PC-9 (cell line): Measurements from ENCODE around the gene GPR152. TPM values are rescaled to one million over a fixed set of nuclear protein-coding genes. Genes with fewer than 3 reads are reported as not detected.
"Not testable (repeated sequence)": the region's sequence is repeated elsewhere in the genome, so short reads cannot be mapped to it uniquely, and the experiment has no call there.

Experiments
- BruUV-seq: library from RNA; stranded (reverse); fragments of 400-500 nt; replicated peaks from 2 replicates; lab custom pipeline; 2021; lab: Mats Ljungman, UMichigan
- CTCF ChIA-PET: fragments of 300-600 bp; sonication (Branson Sonifier 250); formaldehyde crosslinking; loops from one replicate; lab custom pipeline; 2022; ENCODE audit warnings: antibody characterized with exemption; lab: Charles Lee
- POLR2A ChIA-PET: fragments of 300-600 bp; sonication (Branson Sonifier 250); formaldehyde crosslinking; loops from one replicate; lab custom pipeline; 2022; ENCODE audit warnings: antibody characterized with exemption; ENCODE audit not compliant: unreplicated experiment; lab: Charles Lee
- DNase-seq, 2 experiments: peaks; one replicate each; pipeline versions ENCODE4 v3.0.0 to v3.0.0-alpha.2; 2015 to 2022; ENCODE audit warnings: mixed read lengths in 1 of 2
- H2AFZ ChIP-seq: fragments of 200-600 bp; sonication (generic); 2 replicates; pipeline ENCODE4 v1.8.1; 2017; ENCODE audit warnings: antibody characterized with exemption
- H3F3A ChIP-seq: fragments of 200-600 bp; sonication (generic); 2 replicates; pipeline ENCODE4 v1.8.1; 2017; ENCODE audit warnings: antibody characterized with exemption, mild to moderate bottlenecking, low read depth; ENCODE audit not compliant: insufficient read depth
- H3K27ac ChIP-seq: fragments of 200-600 bp; sonication (generic); 2 replicates; pipeline ENCODE4 v1.6.1; 2016; ENCODE audit warnings: mixed run types
- H3K27me3 ChIP-seq: fragments of 200-600 bp; sonication (generic); 2 replicates; pipeline ENCODE4 v1.6.1; 2016; ENCODE audit warnings: low read depth, mixed run types; ENCODE audit not compliant: insufficient read depth
- H3K36me3 ChIP-seq: fragments of 200-600 bp; sonication (generic); 2 replicates; pipeline ENCODE4 v1.6.1; 2016; ENCODE audit warnings: low read depth, mixed run types
- H3K4me1 ChIP-seq: fragments of 200-600 bp; sonication (generic); replicated peaks from 2 replicates; pipeline ENCODE4 v1.6.1; 2016; ENCODE audit warnings: mixed run types; ENCODE audit not compliant: insufficient read depth
- H3K4me2 ChIP-seq: fragments of 200-600 bp; sonication (generic); 2 replicates; pipeline ENCODE4 v1.6.1; 2017; ENCODE audit warnings: mixed run types
- H3K4me3 ChIP-seq: fragments of 200-600 bp; sonication (generic); 2 replicates; pipeline ENCODE4 v1.6.1; 2016; ENCODE audit warnings: mixed run types
- H3K79me2 ChIP-seq: fragments of 200-600 bp; sonication (generic); 2 replicates; pipeline ENCODE4 v1.6.1; 2017; ENCODE audit warnings: low read depth, mixed run types
- H3K9me2 ChIP-seq: fragments of 200-600 bp; sonication (generic); 2 replicates; pipeline ENCODE4 v1.8.1; 2017; ENCODE audit warnings: mild to moderate bottlenecking; ENCODE audit not compliant: insufficient read depth
- H3K9me3 ChIP-seq: fragments of 200-600 bp; sonication (generic); 2 replicates; pipeline ENCODE4 v1.8.1; 2016; ENCODE audit warnings: low read depth; ENCODE audit not compliant: insufficient read depth
- H4K20me1 ChIP-seq: fragments of 200-600 bp; sonication (generic); 2 replicates; pipeline ENCODE4 v1.8.1; 2017; ENCODE audit not compliant: insufficient read depth
- EZH2 ChIP-seq: fragments of 200-600 bp; sonication (generic); IDR thresholded peaks from 2 replicates; pipeline ENCODE4 v1.8.0; 2017; ENCODE audit warnings: antibody characterized with exemption, low read depth
- intact Hi-C: fragments of 100-400 bp; cut with micrococcal nuclease; formaldehyde crosslinking; loops from one replicate; pipeline ENCODE4 v1.10.0; 2022; ENCODE audit not compliant: unreplicated experiment
- total RNA-seq: library from RNA; stranded (reverse); gene quantifications from 2 replicates; pipeline ENCODE4 v1.2.3, GENCODE V29; 2021
- TF ChIP-seq, protein P1 (sequence below): fragments of 200-600 bp; sonication (generic); conservative IDR thresholded peaks from 2 replicates; pipeline ENCODE4 v1.6.1; 2017; ENCODE audit warnings: mixed run types, antibody characterized with exemption, mild to moderate bottlenecking, moderate library complexity

GPR152 gene
- total RNA-seq, 1 experiment from 2014 or later: not detected

DNA sequence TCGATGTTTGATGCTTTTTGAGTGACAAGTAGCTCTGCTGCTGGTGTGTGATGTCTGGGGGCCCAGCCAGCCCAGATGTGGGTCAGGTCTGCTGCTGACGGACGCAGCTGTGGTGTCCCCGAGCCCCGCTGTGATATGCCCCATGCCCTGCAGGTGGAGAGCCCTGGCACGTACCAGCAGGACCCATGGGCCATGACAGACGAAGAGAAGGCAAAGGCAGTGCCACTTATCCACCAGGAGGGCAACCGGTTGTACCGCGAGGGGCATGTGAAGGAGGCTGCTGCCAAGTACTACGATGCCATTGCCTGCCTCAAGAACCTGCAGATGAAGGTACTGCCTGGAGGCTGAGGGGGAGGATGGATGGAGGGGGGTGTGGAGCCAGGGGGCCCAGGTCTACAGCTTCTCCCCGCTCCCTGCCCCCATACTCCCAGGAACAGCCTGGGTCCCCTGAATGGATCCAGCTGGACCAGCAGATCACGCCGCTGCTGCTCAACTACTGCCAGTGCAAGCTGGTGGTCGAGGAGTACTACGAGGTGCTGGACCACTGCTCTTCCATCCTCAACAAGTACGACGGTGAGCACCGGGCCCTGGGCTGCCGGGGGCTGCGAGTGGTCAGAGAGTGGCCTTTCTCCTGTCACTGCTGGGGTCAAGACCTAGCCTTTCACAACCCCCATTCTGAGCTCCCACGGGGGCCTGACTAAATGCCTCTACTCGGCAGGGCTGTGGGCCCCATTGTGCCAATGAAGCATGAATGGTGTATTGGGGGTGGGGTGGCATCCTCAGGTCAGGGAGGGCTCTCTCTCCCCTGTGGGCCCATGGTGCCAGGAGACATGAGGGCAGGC, 37.6 kb upstream of the GPR152 start:
- Histone ChIP-seq H3K4me3 (no peak overlapping the region), H3K27me3 (no peaks in the 10 kb centered on the region), H3K36me3 (no peaks in the 10 kb centered on the region), H3K27ac (no peak overlapping the region), H4K20me1 (0 out of 2 replicates have a peak, but pooled peaks cover 5% of the 10 kb centered on the region), H3K4me1 (no peaks in the 10 kb centered on the region), H2AFZ (no peak overlapping the region), H3K9me3 (no peaks in the 10 kb centered on the region), H3K4me2 (no peak overlapping the region), H3F3A (peaks cover 23% of the 10 kb centered on the region; the same call in 1 of the 2 replicates), H3K79me2 (peaks cover 1% of the 10 kb centered on the region; the same call in 1 of the 2 replicates), H3K9me2 (no peaks in the 10 kb centered on the region)
- TSS peak; percentile 15 for BruUV-seq
- ChIA-PET CTCF (no interaction called here), POLR2A (interaction anchor here (0.5 kb wide), 1 partner anchor 311 kb away, joined by 9 read pairs; no protein-coding TSS in a partner anchor)
- DNase-seq: peak in 1 of 2 experiments; percentile 34
- TF ChIP-seq EZH2: no peak
- TF ChIP-seq, protein P1, sequence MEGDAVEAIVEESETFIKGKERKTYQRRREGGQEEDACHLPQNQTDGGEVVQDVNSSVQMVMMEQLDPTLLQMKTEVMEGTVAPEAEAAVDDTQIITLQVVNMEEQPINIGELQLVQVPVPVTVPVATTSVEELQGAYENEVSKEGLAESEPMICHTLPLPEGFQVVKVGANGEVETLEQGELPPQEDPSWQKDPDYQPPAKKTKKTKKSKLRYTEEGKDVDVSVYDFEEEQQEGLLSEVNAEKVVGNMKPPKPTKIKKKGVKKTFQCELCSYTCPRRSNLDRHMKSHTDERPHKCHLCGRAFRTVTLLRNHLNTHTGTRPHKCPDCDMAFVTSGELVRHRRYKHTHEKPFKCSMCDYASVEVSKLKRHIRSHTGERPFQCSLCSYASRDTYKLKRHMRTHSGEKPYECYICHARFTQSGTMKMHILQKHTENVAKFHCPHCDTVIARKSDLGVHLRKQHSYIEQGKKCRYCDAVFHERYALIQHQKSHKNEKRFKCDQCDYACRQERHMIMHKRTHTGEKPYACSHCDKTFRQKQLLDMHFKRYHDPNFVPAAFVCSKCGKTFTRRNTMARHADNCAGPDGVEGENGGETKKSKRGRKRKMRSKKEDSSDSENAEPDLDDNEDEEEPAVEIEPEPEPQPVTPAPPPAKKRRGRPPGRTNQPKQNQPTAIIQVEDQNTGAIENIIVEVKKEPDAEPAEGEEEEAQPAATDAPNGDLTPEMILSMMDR: no peak
- intact Hi-C loops: no loop called here

DNA sequence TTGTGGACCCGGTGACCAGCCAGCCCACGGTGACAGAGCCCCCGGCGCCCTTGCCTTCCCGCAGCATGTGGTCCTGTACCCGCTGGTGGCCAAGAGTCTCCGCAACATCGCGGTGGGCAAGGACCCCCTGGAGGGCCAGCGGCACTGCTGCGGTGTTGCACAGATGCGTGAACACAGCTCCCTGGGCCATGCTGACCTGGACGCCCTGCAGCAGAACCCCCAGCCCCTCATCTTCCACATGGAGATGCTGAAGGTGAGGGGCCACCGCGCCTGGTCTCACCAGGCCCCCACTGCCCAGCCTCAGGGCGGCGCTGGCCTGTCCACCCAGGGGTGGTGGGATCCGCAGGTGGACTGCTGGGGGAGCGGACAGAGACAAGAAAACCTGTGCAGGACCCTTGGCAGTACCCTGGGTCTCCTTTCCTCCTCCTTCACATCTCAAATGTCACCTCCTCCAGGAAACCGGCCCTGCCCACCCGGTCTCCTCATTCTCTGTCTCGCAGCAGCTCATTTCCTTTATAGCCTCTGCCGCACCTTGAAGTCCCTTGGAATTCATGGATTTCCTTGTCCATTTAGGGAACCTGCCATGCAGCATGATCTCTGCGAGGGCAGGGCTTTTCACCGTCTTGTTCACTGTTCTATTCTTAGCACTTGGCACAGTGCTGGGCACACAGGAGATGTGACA, 36.8 kb upstream of the GPR152 start:
- Histone ChIP-seq H3K4me3 (no peak overlapping the region), H3K9me2 (no peaks in the 10 kb centered on the region), H3F3A (peaks cover 25% of the 10 kb centered on the region; the same call in 1 of the 2 replicates), H3K79me2 (peaks cover 9% of the 10 kb centered on the region), H3K4me2 (no peak overlapping the region), H3K9me3 (no peaks in the 10 kb centered on the region), H3K27ac (no peak overlapping the region), H3K36me3 (no peaks in the 10 kb centered on the region), H3K4me1 (no peaks in the 10 kb centered on the region), H4K20me1 (0 out of 2 replicates have a peak, but pooled peaks cover 5% of the 10 kb centered on the region), H3K27me3 (no peaks in the 10 kb centered on the region), H2AFZ (no peak overlapping the region)
- peak in 1 of 2 experiments; percentile 34 for DNase-seq
- BruUV-seq: no TSS peak
- ChIA-PET CTCF (no interaction called here), POLR2A (interaction anchor here (0.7 kb wide), 1 partner anchor 271 kb away, joined by 3 read pairs; no protein-coding TSS in a partner anchor)
- TF ChIP-seq, protein P1: no peak
- no peak for TF ChIP-seq EZH2
- intact Hi-C loops: no loop called here

DNA sequence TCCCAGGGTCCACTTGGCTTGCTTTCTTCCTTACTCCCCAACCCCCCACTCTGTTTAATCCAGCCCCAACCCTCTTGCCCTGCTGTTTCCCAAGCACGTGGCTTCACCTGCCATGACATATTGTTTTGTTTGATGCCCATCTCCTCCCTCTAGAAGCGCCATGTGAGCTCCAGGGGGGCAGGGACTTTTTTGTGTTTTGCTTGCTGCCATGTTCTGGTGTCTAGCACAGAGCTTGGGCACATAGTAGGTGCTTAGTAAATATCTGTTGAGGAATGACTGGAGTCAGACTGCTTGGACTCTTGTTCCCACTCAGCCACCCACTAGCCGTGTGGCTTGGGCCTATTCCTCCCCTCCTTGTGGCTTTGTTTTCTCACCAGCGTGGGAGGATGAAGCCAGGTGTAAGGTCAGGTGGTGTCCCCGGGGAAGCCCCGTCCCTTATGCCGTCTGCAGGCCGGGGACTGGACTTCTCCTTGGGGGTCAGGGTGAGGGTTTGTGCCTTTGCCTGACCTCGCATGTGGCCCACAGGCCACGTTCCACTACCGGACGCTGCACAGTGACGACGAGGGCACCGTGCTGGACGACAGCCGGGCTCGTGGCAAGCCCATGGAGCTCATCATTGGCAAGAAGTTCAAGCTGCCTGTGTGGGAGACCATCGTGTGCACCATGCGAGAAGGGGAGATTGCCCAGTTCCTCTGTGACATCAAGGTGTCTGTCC, 34.1 kb upstream of the GPR152 start:
- no peaks in the 10 kb centered on the region for H3K36me3 ChIP-seq
- intact Hi-C loops: no loop called here
- H3K4me2 ChIP-seq: no peak overlapping the region
- H3F3A ChIP-seq: peaks cover 32% of the 10 kb centered on the region; the same call in 1 of the 2 replicates
- H3K4me3 ChIP-seq: no peak overlapping the region
- CTCF ChIA-PET: no interaction called here
- H3K4me1 ChIP-seq: peaks cover 17% of the 10 kb centered on the region
- no TSS peak for BruUV-seq
- H3K9me3 ChIP-seq: no peaks in the 10 kb centered on the region
- H4K20me1 ChIP-seq: no peaks in the 10 kb centered on the region
- TF ChIP-seq, protein P1: no peak
- TF ChIP-seq EZH2: no peak
- H3K79me2 ChIP-seq: peaks cover 21% of the 10 kb centered on the region
- POLR2A ChIA-PET: interaction anchor here (0.7 kb wide), 1 partner anchor 1628 kb away, joined by 3 read pairs; no protein-coding TSS in a partner anchor
- peak in 1 of 2 experiments; percentile 13 for DNase-seq
- H3K27me3 ChIP-seq: no peaks in the 10 kb centered on the region
- H3K27ac ChIP-seq: no peak overlapping the region
- H3K9me2 ChIP-seq: no peaks in the 10 kb centered on the region
- H2AFZ ChIP-seq: no peak overlapping the region

DNA sequence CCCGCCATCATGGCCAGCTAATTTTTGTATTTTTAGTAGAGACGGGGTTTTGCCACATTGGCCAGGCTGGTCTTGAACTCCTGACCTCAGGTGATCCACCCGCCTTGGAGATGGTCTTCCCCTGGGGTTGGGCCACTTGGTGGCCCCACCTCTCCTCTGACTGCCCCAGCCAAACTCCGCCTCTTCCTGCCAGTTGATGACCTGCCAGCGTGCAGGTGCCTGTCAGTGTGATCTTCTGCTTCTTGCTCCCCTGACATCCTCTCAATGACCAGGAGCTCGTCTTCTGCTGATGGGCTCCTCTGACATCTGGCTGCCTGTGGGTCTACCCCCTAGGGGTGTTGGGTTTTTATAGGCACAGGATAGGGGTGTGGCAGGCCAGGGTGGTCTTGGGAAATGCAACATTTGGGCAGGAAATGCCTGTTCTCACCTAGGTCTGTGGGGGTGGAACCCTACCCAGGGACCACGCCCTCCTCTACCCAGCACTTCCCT, 33.4 kb upstream of the GPR152 start:
- H3K4me2 ChIP-seq, H3K9me2 ChIP-seq, BruUV-seq, CTCF ChIA-PET, H3K27ac ChIP-seq, DNase-seq, H3K27me3 ChIP-seq, intact Hi-C loops, H3K4me3 ChIP-seq, H3K9me3 ChIP-seq, POLR2A ChIA-PET, H4K20me1 ChIP-seq, H3K36me3 ChIP-seq, H2AFZ ChIP-seq: not testable (repeated sequence)
- H3F3A ChIP-seq: peaks cover 33% of the 10 kb centered on the region; the same call in 1 of the 2 replicates
- peaks cover 17% of the 10 kb centered on the region for H3K4me1 ChIP-seq
- peaks cover 21% of the 10 kb centered on the region for H3K79me2 ChIP-seq
